Stimulated activated naive B cell treated with anti-CD40 and anti-IgM and Interleukin-4, amounts not matched to agents 10 μg/mL and 1 μg/mL and 100 μg/mL, for 72 hours (primary cell): ENCODE results near the gene RCL1.

ENCODE experiments used
- ATAC-seq, 2 donors: fragments of 150-1000 bp; cut with Tn5 transposase; replicated peaks; 2 replicates each; pipeline ENCODE4 v1.10.0; 2021; ENCODE audit warnings: moderate library complexity in 1 of 2
- DNase-seq: peaks from one replicate; pipeline ENCODE4 v3.0.0; 2021
- H3K27ac Mint-ChIP-seq: one replicate; pipeline ENCODE4 v1.8.0; 2022; ENCODE audit warnings: mild to moderate bottlenecking, mixed read lengths
- H3K27me3 Mint-ChIP-seq, 2 donors: one replicate each; pipeline ENCODE4 v1.8.0; 2022; ENCODE audit warnings: mixed read lengths in 2 of 2
- H3K36me3 Mint-ChIP-seq, 2 donors: one replicate each; pipeline ENCODE4 v1.8.0; 2022; ENCODE audit warnings: mixed read lengths in 2 of 2, mild to moderate bottlenecking in 1 of 2
- H3K4me1 Mint-ChIP-seq, 2 donors: one replicate each; pipeline ENCODE4 v1.8.0; 2022; ENCODE audit warnings: mixed read lengths in 2 of 2, mild to moderate bottlenecking in 1 of 2
- H3K4me3 Mint-ChIP-seq, 2 donors: one replicate each; pipeline ENCODE4 v1.8.0; 2022; ENCODE audit warnings: mild to moderate bottlenecking in 2 of 2, mixed read lengths in 2 of 2, moderate library complexity in 1 of 2
- H3K9me3 Mint-ChIP-seq, 2 donors: one replicate each; pipeline ENCODE4 v1.8.0; 2022; ENCODE audit warnings: mixed read lengths in 2 of 2, mild to moderate bottlenecking in 1 of 2

Gene RCL1

DNA sequence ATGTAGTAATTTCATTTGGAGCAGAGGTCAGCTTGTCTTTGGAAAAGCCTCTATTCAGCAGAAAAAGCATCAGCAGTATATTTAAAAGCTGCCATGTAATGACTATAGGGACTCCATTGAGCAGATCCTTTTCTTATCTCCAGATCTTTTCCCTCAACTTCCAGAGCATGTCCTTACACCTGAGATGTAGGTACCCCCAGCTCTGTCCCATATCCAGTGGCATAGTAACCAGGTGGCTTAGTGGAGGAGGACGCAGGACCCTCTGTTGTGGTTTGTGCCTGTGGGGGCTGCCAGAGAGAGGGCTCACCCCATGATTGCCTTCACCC, 61.5 kb downstream of the RCL1 start:
- Mint-ChIP-seq H3K9me3 (peaks cover 0 to 4% of the 10 kb centered on the region in 2 donors), H3K27ac (no peak overlapping the region), H3K36me3 (peaks cover 48 to 51% of the 10 kb centered on the region in 2 donors), H3K4me1 (peaks cover 16 to 42% of the 10 kb centered on the region in 2 donors), H3K4me3 (no peak overlapping the region), H3K27me3 (no peaks in the 10 kb centered on the region)
- no peak for ATAC-seq
- DNase-seq: no peak

DNA sequence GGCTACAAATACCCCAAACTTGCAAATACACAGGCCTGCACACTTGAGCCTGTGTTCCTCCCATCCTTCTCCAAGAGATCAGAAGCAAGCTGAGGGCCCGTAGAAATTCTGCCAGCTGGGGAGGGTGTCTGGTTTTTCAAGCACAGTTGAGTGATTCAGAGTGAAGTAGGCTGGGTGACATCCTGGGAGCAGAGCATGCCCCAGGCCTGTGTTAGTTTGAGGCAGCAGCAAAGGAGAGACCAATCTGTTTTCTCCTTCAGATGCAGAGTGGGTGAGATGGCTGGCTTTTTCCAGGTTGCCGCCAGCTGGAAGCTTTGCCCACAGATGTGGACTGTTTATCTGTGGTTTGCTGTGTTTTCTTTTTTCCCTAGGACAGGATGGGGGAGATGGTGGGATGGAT, 63.1 kb downstream of the RCL1 start:
- H3K4me1 Mint-ChIP-seq: peaks cover 15 to 33% of the 10 kb centered on the region in 2 donors
- H3K27ac Mint-ChIP-seq: no peak overlapping the region
- H3K36me3 Mint-ChIP-seq: peaks cover 57 to 58% of the 10 kb centered on the region in 2 donors
- no peak overlapping the region for H3K4me3 Mint-ChIP-seq
- no peaks in the 10 kb centered on the region for H3K27me3 Mint-ChIP-seq
- no peak for ATAC-seq
- peaks cover 0 to 4% of the 10 kb centered on the region in 2 donors for H3K9me3 Mint-ChIP-seq
- DNase-seq: no peak

DNA sequence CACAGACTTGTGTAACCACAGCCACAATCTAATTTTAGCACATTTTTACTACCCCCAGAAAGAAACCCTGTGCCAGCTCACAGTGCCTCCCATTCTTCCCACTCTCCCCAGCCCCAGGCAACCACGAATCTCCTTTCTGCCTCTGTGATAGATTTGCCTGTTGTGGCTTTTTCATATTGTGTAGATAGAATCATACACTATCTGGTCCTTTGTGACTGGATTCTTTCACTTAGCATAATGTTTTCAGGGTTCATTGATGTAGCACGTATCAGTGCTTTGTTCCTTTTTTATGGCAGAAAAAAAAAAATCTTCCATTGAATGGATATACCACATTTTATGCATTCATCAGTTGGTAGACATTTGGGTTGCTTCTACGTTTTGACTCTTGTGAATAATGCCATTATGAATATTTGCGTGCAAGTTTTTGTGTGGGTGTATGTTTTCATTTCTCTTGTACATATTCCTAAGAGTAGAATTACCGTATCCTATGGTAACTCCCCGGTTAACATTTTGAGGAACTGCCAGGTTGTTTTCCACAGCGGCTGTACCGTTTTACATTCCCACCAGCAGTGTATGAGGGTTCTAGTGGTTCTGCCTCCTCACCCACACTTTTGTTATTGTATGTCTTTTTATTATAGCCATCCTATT, 64.5 kb downstream of the RCL1 start:
- H3K36me3 Mint-ChIP-seq: peaks cover 58 to 69% of the 10 kb centered on the region in 2 donors
- no peaks in the 10 kb centered on the region for H3K27me3 Mint-ChIP-seq
- peak overlapping the region; percentile 42 for H3K27ac Mint-ChIP-seq
- peak overlapping the region in 1 of 2 donors; percentile 8 for H3K4me3 Mint-ChIP-seq
- DNase-seq: no peak
- peaks cover 0 to 4% of the 10 kb centered on the region in 2 donors for H3K9me3 Mint-ChIP-seq
- H3K4me1 Mint-ChIP-seq: peaks cover 12 to 26% of the 10 kb centered on the region in 2 donors
- peak; percentile 41 to 57 for ATAC-seq

DNA sequence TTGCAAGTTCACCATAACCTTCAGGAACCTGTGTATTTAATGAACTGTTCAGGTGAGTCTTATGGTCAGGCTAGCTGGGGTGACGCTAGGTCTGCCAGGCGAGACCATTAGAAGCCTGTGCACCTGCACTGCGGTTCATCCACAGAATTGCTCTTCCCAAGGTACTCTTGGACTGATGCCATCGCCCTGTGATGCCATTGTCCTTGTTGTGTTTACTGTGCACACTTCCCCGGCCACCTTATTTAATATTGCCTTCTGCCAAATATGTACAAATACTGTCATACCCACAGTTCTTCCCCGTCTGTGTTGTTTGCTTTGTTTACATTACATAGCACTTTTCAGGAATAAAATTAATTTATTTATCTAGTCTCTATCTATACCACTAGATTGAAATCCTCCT, 66.3 kb downstream of the RCL1 start:
- Mint-ChIP-seq H3K36me3 (peaks cover 50 to 70% of the 10 kb centered on the region in 2 donors), H3K9me3 (peaks cover 0 to 4% of the 10 kb centered on the region in 2 donors), H3K4me1 (peaks cover 12 to 26% of the 10 kb centered on the region in 2 donors), H3K4me3 (no peak overlapping the region), H3K27me3 (no peaks in the 10 kb centered on the region), H3K27ac (no peak overlapping the region)
- no peak for DNase-seq
- ATAC-seq: no peak

DNA sequence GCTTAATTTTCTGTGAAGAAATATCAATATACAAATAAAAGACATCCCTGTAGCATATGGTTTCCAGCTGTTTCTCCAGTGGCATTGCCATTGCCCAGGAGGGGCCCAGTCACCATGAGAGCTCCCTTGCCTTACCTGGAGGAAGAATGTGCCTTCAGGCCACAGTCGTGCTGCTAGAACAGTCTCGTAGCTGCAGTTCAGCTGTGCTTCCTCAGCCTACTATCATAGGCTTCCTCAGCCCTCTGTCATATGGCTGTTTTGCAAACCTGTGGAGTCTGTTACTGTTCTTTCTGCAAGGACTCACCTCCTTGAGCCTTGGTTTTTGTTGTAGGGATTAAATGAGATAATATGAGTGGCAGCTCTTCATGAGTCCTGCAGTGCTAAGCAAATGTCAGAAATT, 67.6 kb downstream of the RCL1 start:
- DNase-seq (no peak), ATAC-seq (no peak)
- Mint-ChIP-seq H3K27me3 (no peaks in the 10 kb centered on the region), H3K9me3 (peaks cover 0 to 4% of the 10 kb centered on the region in 2 donors), H3K36me3 (peaks cover 48 to 72% of the 10 kb centered on the region in 2 donors), H3K4me1 (peaks cover 9 to 22% of the 10 kb centered on the region in 2 donors), H3K4me3 (no peak overlapping the region), H3K27ac (no peak overlapping the region)

DNA sequence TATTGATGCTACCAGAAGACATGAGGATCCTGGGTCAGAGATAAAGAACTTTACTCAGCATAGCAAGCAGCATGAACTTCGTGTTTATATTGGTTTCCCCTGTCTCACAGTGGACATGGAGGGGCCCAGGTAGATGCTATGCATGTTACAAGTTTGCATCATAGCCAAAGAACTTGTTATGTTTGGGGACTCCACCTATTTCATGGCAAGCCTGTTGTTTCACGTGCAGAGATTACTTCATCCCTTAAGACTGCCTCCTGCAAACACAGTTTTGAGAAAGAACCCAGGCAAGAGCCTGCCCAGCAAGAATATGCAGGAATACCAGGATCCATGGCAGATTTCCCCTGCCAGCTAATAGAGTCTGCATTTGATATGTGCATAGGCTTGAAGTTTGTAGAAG, 68.4 kb downstream of the RCL1 start:
- ATAC-seq: no peak
- no peak overlapping the region for H3K27ac Mint-ChIP-seq
- H3K4me3 Mint-ChIP-seq: no peak overlapping the region
- H3K4me1 Mint-ChIP-seq: peaks cover 6 to 14% of the 10 kb centered on the region in 2 donors
- H3K9me3 Mint-ChIP-seq: peaks cover 0 to 4% of the 10 kb centered on the region in 2 donors
- H3K36me3 Mint-ChIP-seq: peaks cover 43 to 68% of the 10 kb centered on the region in 2 donors
- no peaks in the 10 kb centered on the region for H3K27me3 Mint-ChIP-seq
- DNase-seq: no peak

DNA sequence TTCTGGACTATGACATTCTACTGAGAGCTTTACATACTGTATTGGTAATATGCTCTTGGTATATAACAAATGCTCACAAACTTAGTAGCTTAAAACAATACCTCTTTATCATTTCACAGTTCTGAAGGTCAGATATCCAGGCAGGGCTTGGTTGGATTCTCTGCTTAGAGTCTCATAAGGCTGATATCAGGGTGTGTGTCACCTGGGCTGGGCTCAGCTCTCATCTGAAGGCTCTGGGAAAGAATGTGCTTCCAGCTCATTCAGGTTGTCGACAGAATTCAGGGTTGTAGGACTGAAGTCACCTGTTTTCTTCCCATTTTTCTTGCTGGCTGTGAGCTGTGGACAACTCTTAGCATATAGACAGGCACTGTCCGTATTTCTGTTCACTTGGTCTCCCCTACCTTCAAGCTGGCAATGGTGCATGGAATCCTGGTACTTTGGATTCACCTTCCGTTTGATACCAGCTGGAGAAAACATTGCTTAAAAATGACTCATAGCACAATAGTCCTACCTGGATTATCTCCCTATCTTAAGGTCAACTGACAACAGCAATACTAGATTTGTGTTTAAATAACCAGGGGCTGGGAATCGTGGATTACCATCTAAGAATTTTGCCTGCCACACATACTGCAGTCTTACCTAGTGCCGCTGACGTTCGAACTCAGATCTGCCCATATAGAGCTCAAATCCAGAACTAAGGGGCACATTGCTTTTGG, 69.2 kb downstream of the RCL1 start:
- no peak for DNase-seq

DNA sequence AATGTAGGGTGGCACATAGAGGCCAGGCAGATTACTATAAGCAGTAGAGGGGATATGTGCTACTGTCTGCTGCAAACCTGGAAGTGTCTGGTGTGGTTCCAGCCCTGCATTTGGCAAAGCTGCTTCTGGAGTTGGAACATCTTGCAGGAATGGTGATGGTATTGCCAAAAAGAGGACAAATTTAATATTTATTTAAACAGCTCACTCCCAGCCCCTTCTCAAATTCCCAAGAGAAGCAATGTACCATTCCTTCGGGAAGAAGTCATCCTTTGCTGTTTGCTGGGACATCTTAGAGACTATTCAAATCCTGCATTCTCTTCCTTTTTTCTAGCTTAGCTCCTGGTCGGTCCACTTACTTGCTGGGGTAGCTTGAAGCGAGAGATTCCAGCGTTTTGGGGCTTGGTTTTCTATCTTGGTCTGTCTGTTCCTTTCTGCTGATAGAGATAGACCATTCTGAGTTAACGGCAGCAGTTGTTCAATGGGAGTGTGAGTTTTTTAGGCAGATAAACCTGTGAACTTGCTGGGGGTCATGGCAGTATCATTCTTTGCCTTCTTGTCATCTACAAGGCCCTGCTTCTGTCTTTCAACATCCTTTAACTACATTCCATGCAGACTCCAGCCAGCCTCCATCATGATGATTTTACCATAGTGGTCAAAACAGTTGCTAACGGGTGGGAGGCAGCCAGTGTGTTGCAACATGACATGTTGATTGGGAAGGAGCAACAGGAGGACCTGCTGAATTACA, 69.9 kb downstream of the RCL1 start:
- H3K4me3 Mint-ChIP-seq: no peak overlapping the region
- DNase-seq: no peak
- H3K36me3 Mint-ChIP-seq: peaks cover 34 to 61% of the 10 kb centered on the region in 2 donors
- no peaks in the 10 kb centered on the region for H3K9me3 Mint-ChIP-seq
- no peak for ATAC-seq
- no peaks in the 10 kb centered on the region for H3K4me1 Mint-ChIP-seq
- no peak overlapping the region for H3K27ac Mint-ChIP-seq
- H3K27me3 Mint-ChIP-seq: no peaks in the 10 kb centered on the region

More for the DNA sequence above, 69.2 kb downstream of the RCL1 start:
- H3K4me1 Mint-ChIP-seq: peaks cover 3 to 7% of the 10 kb centered on the region in 2 donors
- no peak overlapping the region for H3K27ac Mint-ChIP-seq
- ATAC-seq: no peak
- H3K36me3 Mint-ChIP-seq: peaks cover 38 to 63% of the 10 kb centered on the region in 2 donors
- H3K9me3 Mint-ChIP-seq: peaks cover 0 to 4% of the 10 kb centered on the region in 2 donors
- H3K27me3 Mint-ChIP-seq: no peaks in the 10 kb centered on the region
- H3K4me3 Mint-ChIP-seq: no peak overlapping the region

DNA sequence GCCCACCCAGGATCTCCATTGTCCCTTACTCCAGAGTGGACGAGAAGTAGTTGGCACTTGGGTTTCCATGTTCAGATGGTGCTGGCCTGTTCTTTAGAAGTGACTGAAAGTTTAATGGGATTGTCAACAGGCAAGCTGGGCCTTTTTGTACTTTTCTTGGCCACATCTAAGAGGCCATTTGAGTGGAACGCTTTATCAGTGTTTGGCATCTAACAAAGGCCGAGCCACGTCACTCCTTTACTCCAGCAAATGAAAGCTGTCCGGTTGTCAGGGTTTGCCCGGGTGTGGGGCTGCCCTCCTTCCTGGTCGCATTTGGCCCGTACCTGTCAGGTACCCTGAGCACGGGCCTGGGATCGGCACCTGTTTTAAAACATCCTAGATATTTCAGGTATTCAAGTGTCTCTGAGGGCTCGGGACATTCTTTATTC, 71.5 kb downstream of the RCL1 start:
- H3K36me3 Mint-ChIP-seq: peaks cover 29 to 54% of the 10 kb centered on the region in 2 donors
- no peaks in the 10 kb centered on the region for H3K27me3 Mint-ChIP-seq
- H3K4me1 Mint-ChIP-seq: no peaks in the 10 kb centered on the region
- H3K27ac Mint-ChIP-seq: no peak overlapping the region
- ATAC-seq (no peak), DNase-seq (no peak)
- H3K4me3 Mint-ChIP-seq: no peak overlapping the region
- no peaks in the 10 kb centered on the region for H3K9me3 Mint-ChIP-seq

DNA sequence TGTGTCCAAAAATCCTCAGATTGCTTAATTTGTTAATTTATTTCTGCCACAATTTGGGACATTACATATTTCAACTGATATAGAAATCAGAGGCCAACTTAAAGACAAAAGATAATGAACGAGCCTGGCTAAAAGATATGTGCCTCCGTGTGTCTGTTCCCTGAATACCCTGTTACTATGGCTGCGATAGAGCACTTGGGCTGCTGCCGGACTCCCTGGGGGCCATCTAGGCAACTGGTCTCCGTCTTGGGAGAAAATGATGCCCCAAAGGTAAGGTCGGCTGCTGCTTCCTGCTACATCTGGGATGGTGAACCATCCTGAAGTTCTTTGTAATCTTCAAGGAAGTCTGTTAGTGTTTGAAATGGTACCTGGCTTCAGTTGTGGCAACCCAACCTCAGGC, 72.0 kb downstream of the RCL1 start:
- Mint-ChIP-seq H3K4me1 (no peaks in the 10 kb centered on the region), H3K27me3 (no peaks in the 10 kb centered on the region), H3K36me3 (peaks cover 26 to 52% of the 10 kb centered on the region in 2 donors), H3K4me3 (no peak overlapping the region), H3K9me3 (no peaks in the 10 kb centered on the region), H3K27ac (peak overlapping the region; percentile 80)
- ATAC-seq (no peak), DNase-seq (no peak)

DNA sequence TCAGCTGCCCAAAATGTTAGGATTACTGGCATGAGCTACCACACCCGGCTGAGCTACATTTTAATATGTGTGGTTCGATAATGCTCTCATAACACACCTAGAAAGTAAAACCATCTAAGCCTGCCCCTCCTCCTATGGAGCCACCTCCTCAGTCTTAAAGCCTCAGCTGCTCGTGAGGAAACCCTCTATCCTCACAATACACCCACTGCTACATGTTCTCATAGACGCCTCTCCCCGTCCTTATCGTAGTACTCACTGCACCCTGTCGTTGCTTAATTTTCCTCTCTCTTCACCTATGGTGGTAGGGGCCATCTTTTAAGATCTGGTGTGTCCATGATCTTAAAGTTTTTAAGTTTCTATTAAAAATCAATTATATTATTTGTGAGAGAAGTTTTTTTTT, 72.9 kb downstream of the RCL1 start:
- Mint-ChIP-seq H3K9me3 (no peaks in the 10 kb centered on the region), H3K27ac (no peak overlapping the region), H3K27me3 (no peaks in the 10 kb centered on the region), H3K4me3 (no peak overlapping the region), H3K4me1 (no peaks in the 10 kb centered on the region), H3K36me3 (peaks cover 27 to 51% of the 10 kb centered on the region in 2 donors)
- ATAC-seq (no peak), DNase-seq (no peak)

DNA sequence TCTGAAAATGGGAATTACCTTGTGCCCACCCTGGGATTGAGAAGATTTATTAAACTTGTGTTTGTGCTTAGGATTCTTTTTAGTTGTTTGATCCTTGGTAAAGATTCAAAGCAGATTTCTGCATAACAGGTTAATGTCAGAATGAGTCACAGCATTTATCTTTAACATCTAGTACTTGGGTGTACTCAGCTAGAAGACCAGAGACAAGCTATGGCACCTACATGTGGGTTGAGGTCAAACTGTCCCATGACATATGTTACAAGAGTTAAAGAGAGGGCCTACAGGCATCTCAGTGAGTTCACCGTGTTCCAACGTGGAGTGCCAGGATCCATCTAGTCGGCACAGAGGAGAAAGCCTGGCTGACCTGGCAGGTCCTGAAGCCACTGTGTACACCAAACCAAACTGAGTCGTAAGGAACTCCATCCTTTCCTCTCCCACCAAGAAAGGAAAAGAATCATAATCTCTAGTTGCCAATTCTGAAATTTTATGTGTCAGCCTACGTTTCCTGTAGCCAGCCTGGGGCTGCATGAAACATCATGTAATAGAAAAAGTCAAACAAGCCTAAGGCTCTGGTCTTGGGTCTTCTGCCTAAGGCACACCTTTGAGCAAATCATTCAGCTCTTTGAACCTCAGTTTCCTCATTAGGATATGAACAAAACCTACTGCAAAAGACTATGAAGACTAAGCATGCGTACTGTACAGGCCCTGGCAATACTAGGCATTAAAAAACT, 73.7 kb downstream of the RCL1 start:
- no peak overlapping the region for H3K27ac Mint-ChIP-seq
- no peak overlapping the region for H3K4me3 Mint-ChIP-seq
- peaks cover 25 to 45% of the 10 kb centered on the region in 2 donors for H3K36me3 Mint-ChIP-seq
- no peaks in the 10 kb centered on the region for H3K4me1 Mint-ChIP-seq
- DNase-seq (no peak), ATAC-seq (no peak)
- H3K27me3 Mint-ChIP-seq: no peaks in the 10 kb centered on the region
- H3K9me3 Mint-ChIP-seq: no peaks in the 10 kb centered on the region

DNA sequence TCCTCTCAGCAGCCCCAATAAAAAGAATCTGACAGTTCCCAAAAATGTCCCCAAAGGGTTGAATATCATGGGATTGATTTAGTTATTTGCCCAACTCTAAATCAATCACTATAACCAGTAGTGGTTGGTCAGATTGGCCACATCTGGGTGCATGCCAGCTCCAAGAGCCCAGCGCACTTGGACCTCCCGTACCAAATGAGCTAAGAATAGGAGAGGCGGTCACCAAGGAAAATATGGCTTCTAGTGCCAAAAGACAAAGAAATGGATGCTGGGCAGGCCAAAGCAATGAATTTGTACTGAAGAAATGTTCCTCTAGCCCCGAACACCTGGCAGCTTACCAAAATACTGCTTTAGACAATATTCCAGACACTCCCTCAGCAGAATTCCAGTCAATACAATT, 80.3 kb downstream of the RCL1 start:
- no peaks in the 10 kb centered on the region for H3K27me3 Mint-ChIP-seq
- no peak overlapping the region for H3K27ac Mint-ChIP-seq
- ATAC-seq: no peak
- DNase-seq: no peak
- no peaks in the 10 kb centered on the region for H3K9me3 Mint-ChIP-seq
- H3K4me3 Mint-ChIP-seq: no peak overlapping the region
- peaks cover 0 to under 1% of the 10 kb centered on the region in 2 donors for H3K4me1 Mint-ChIP-seq
- peaks cover 31 to 44% of the 10 kb centered on the region in 2 donors for H3K36me3 Mint-ChIP-seq

DNA sequence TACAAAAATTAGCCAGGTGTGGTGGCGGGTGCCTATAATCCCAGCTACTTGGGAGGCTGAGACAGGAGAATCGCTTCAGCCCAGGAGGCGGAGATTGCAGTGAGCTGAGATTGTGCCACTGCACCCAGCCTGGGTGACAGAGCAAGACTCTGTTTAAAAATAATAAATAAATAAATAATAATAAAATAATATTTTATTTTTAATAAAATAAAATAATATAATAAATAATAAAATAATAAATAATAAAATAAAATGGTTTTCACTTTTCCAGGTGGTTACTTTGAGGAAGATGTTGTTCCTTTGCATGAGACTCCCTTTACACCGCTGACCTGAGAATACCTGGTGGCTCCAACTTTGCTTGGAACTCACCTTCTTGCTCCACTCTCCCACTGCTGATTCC, 82.8 kb downstream of the RCL1 start:
- Mint-ChIP-seq H3K4me3 (no peak overlapping the region), H3K9me3 (no peaks in the 10 kb centered on the region), H3K27ac (no peak overlapping the region), H3K4me1 (peaks cover 0 to 2% of the 10 kb centered on the region in 2 donors), H3K27me3 (no peaks in the 10 kb centered on the region), H3K36me3 (peaks cover 25 to 45% of the 10 kb centered on the region in 2 donors)
- DNase-seq (no peak), ATAC-seq (no peak)
